Osteoblast (primary cell): ENCODE data around the gene TIA1. TPM values are rescaled to one million over a fixed set of nuclear protein-coding genes. Genes with fewer than 3 reads are reported as not detected.

Experiments used
- DNase-seq: peaks from one replicate; pipeline ENCODE4 v3.0.0; 2011; ENCODE audit warnings: low spot score, mixed read lengths; ENCODE audit not compliant: insufficient read length; ENCODE audit errors: missing footprints
- H2AFZ ChIP-seq: 2 replicates; pipeline ENCODE4 v1.6.0; 2011; ENCODE audit warnings: mild to moderate bottlenecking, low read length
- H3K27ac ChIP-seq: 2 replicates; pipeline ENCODE4 v1.5.1; 2011; ENCODE audit warnings: mild to moderate bottlenecking, low read depth, low read length, moderate library complexity
- H3K27me3 ChIP-seq: 2 replicates; pipeline ENCODE4 v1.6.0; 2012; ENCODE audit warnings: mild to moderate bottlenecking, control low read depth, inconsistent platforms, low read length, moderate library complexity; ENCODE audit not compliant: insufficient read depth
- H3K36me3 ChIP-seq: 2 replicates; pipeline ENCODE4 v1.5.1; 2011; ENCODE audit warnings: mild to moderate bottlenecking, low read length, control low read depth, moderate library complexity; ENCODE audit not compliant: insufficient read depth
- H3K4me1 ChIP-seq: 2 replicates; pipeline ENCODE4 v1.5.1; 2011; ENCODE audit warnings: mild to moderate bottlenecking, low read length, control low read depth, moderate library complexity; ENCODE audit not compliant: insufficient read depth
- H3K4me2 ChIP-seq: 2 replicates; pipeline ENCODE4 v1.6.0; 2011; ENCODE audit warnings: mild to moderate bottlenecking, low read length; ENCODE audit not compliant: insufficient read depth
- H3K4me3 ChIP-seq: fragments of 200-600 bp; sonication (generic); 3 replicates; pipeline ENCODE4 v1.5.1; 2012; ENCODE audit warnings: mild to moderate bottlenecking, low read length, inconsistent platforms; ENCODE audit not compliant: insufficient read depth
- H3K79me2 ChIP-seq: 2 replicates; pipeline ENCODE4 v1.6.0; 2012; ENCODE audit warnings: mild to moderate bottlenecking, low read length, control low read depth, inconsistent platforms; ENCODE audit not compliant: insufficient read depth
- H3K9me3 ChIP-seq: 2 replicates; pipeline ENCODE4 v1.5.1; 2011; ENCODE audit warnings: low read depth, low read length, control low read depth
- H4K20me1 ChIP-seq: 2 replicates; pipeline ENCODE4 v1.6.0; 2012; ENCODE audit warnings: mild to moderate bottlenecking, low read length, control low read depth; ENCODE audit not compliant: insufficient read depth
- total RNA-seq: library from RNA; depleted of rRNA; stranded (reverse); fragments of >200 nt; gene quantifications from 2 replicates; pipeline ENCODE4 v1.2.3, GENCODE V29; 2012
- TF ChIP-seq, protein P1 (sequence below): IDR thresholded peaks from 2 replicates; pipeline ENCODE4 v1.5.1; 2011; ENCODE audit warnings: mild to moderate bottlenecking, low read depth, low read length, moderate library complexity; ENCODE audit errors: extremely low read depth

Gene TIA1
- total RNA-seq, 1 donor = 87.6 TPM

GRCh38 chr2:70214365-70214764 is 34.1 kb downstream of the TIA1 start:
- Histone ChIP-seq H3K4me2 (peak overlapping the region; percentile 61), H3K9me3 (no peaks in the 10 kb centered on the region), H3K36me3 (peaks cover 42% of the 10 kb centered on the region), H3K27me3 (no peaks in the 10 kb centered on the region), H4K20me1 (peaks cover 5% of the 10 kb centered on the region), H2AFZ (no peak overlapping the region), H3K4me1 (peaks cover 21% of the 10 kb centered on the region), H3K79me2 (peaks cover 2% of the 10 kb centered on the region), H3K27ac (peak overlapping the region; percentile 6), H3K4me3 (no peak overlapping the region)
- TF ChIP-seq, protein P1, sequence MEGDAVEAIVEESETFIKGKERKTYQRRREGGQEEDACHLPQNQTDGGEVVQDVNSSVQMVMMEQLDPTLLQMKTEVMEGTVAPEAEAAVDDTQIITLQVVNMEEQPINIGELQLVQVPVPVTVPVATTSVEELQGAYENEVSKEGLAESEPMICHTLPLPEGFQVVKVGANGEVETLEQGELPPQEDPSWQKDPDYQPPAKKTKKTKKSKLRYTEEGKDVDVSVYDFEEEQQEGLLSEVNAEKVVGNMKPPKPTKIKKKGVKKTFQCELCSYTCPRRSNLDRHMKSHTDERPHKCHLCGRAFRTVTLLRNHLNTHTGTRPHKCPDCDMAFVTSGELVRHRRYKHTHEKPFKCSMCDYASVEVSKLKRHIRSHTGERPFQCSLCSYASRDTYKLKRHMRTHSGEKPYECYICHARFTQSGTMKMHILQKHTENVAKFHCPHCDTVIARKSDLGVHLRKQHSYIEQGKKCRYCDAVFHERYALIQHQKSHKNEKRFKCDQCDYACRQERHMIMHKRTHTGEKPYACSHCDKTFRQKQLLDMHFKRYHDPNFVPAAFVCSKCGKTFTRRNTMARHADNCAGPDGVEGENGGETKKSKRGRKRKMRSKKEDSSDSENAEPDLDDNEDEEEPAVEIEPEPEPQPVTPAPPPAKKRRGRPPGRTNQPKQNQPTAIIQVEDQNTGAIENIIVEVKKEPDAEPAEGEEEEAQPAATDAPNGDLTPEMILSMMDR = no peak
- no peak for DNase-seq

DNA sequence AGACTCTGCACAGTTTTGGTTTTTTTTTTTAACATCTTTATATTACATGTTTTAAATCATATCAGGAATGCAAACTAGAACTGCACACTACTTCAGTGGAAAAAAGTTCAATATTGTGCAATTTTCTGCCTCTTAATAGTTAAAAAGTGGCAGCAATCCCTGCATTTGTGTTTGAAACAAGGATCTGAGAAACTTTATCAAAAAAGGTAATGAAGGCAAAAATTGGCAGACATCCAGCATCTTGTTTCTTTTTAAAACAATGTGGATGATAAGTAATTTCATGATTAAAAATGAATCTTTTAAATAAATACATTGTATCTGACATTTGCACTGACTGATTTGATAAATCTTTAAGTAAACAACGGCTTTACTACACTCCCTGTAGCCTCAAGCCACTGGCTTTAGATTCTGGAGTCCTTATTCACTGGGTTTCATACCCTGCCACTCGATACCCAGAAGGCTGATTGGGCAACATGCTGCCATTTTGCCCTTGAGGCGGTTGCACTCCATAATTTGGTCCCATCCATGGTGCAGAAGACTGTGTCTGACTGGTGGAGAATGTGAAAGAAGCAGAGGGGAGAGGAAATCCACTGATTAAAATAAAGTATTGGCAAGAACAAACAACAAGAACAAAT is 36.0 kb downstream of the TIA1 start:
- TF ChIP-seq, protein P1 = no peak
- no peak overlapping the region for H3K4me2 ChIP-seq

GRCh38 chr2:70211595-70211994 is 36.8 kb downstream of the TIA1 start:
- Histone ChIP-seq H3K4me3 (no peak overlapping the region), H3K9me3 (no peaks in the 10 kb centered on the region), H3K36me3 (peaks cover 26% of the 10 kb centered on the region), H3K4me2 (no peak overlapping the region), H2AFZ (no peak overlapping the region), H3K27ac (no peak overlapping the region), H3K27me3 (no peaks in the 10 kb centered on the region), H4K20me1 (peaks cover 5% of the 10 kb centered on the region), H3K79me2 (no peaks in the 10 kb centered on the region), H3K4me1 (peaks cover 21% of the 10 kb centered on the region)
- no peak for DNase-seq
- TF ChIP-seq, protein P1 = no peak

More for the DNA sequence above, 36.0 kb downstream of the TIA1 start:
- Histone ChIP-seq H3K4me1 (peaks cover 21% of the 10 kb centered on the region), H3K27me3 (no peaks in the 10 kb centered on the region), H3K36me3 (peaks cover 30% of the 10 kb centered on the region), H2AFZ (no peak overlapping the region), H3K79me2 (no peaks in the 10 kb centered on the region), H3K9me3 (no peaks in the 10 kb centered on the region), H3K4me3 (no peak overlapping the region), H4K20me1 (peaks cover 5% of the 10 kb centered on the region), H3K27ac (no peak overlapping the region)
- DNase-seq = no peak

DNA sequence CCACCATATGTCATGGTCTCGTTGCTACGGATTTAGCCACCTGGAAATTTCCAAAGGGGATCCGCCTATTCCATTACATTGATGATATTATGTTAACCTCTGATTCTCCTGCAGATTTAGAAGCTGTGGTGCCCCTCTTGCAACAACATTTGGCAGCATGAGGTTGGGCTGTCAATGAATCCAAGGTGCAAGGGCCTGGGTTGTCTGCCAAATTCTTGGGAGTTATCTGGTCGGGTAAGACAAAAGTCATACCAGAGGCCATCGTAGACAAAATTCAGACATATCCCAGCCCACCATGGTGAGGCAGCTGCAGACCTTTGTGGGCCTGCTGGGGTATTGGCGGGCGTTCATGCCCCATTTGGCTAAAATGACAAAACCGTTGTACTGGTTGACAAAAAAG is 44.0 kb downstream of the TIA1 start:
- Histone ChIP-seq H4K20me1 (no peaks in the 10 kb centered on the region), H3K4me1 (no peaks in the 10 kb centered on the region), H3K36me3 (no peaks in the 10 kb centered on the region), H3K9me3 (no peaks in the 10 kb centered on the region), H3K4me3 (no peak overlapping the region), H3K27ac (no peak overlapping the region), H3K79me2 (no peaks in the 10 kb centered on the region), H3K27me3 (no peaks in the 10 kb centered on the region), H2AFZ (no peak overlapping the region), H3K4me2 (no peak overlapping the region)
- DNase-seq = no peak
- TF ChIP-seq, protein P1 = no peak
